ENCODE measurements around the gene EVL.

EVL gene

DNA sequence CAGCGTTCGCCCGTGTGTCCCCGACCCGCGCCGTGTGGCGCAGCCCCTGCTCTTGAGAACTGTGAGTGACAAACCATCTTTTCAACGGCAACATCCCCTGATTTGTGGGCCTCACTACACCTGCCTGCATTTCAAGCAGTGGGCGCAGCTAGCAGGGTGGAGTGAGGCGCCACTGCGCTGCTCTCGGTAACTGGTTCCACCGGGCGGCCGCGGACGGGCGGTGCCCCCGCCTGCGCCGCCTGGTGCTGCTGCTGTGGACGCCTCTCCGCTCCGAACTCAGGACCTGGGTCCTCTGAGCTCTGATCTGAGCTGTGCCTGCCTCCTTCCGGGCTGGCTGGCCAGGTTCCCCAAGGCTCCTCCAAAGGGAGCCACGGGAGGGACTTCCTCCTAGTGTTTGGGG lies 100.2 kb downstream of the EVL start:
- Histone ChIP-seq H3K4me1 (ENCODE audit: insufficient read depth, low read length, poor library complexity, severe bottlenecking) (no peaks in the 10 kb centered on the region), H3K9me2 (replicated peaks; ENCODE audit: low read depth, low read length) (no peaks in the 10 kb centered on the region), H3K9ac (ENCODE audit: low read depth, low read length, poor library complexity, severe bottlenecking) (no peak overlapping the region), H3K9me3 (ENCODE audit: insufficient read depth, low read depth, low read length) (no peaks in the 10 kb centered on the region), H3K4me3 (ENCODE audit: low read length, poor library complexity, severe bottlenecking) (no peak overlapping the region), H3K79me2 (ENCODE audit: insufficient read depth, low read length) (no peaks in the 10 kb centered on the region), H3F3A (ENCODE audit: low read depth) (peaks cover 2% of the 10 kb centered on the region; the same call in 1 of the 2 replicates), H2AFZ (ENCODE audit: low read length) (no peak overlapping the region), H3K27me3 (ENCODE audit: insufficient read depth, low read length, poor library complexity, severe bottlenecking) (no peaks in the 10 kb centered on the region), H3K36me3 (ENCODE audit: insufficient read depth, low read length) (no peaks in the 10 kb centered on the region), H4K20me1 (ENCODE audit: insufficient read depth, low read length, poor library complexity, severe bottlenecking) (no peaks in the 10 kb centered on the region), H3K4me2 (ENCODE audit: low read depth, low read length, poor library complexity, severe bottlenecking) (no peak overlapping the region)
- TF ChIP-seq EZH2phosphoT487 (IDR thresholded peaks at IDR 0.05; ENCODE audit: borderline replicate concordance), result no peak
- TF ChIP-seq, protein P1, sequence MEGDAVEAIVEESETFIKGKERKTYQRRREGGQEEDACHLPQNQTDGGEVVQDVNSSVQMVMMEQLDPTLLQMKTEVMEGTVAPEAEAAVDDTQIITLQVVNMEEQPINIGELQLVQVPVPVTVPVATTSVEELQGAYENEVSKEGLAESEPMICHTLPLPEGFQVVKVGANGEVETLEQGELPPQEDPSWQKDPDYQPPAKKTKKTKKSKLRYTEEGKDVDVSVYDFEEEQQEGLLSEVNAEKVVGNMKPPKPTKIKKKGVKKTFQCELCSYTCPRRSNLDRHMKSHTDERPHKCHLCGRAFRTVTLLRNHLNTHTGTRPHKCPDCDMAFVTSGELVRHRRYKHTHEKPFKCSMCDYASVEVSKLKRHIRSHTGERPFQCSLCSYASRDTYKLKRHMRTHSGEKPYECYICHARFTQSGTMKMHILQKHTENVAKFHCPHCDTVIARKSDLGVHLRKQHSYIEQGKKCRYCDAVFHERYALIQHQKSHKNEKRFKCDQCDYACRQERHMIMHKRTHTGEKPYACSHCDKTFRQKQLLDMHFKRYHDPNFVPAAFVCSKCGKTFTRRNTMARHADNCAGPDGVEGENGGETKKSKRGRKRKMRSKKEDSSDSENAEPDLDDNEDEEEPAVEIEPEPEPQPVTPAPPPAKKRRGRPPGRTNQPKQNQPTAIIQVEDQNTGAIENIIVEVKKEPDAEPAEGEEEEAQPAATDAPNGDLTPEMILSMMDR (conservative IDR thresholded peaks at IDR 0.05; ENCODE audit: low read length), result no peak

DNA sequence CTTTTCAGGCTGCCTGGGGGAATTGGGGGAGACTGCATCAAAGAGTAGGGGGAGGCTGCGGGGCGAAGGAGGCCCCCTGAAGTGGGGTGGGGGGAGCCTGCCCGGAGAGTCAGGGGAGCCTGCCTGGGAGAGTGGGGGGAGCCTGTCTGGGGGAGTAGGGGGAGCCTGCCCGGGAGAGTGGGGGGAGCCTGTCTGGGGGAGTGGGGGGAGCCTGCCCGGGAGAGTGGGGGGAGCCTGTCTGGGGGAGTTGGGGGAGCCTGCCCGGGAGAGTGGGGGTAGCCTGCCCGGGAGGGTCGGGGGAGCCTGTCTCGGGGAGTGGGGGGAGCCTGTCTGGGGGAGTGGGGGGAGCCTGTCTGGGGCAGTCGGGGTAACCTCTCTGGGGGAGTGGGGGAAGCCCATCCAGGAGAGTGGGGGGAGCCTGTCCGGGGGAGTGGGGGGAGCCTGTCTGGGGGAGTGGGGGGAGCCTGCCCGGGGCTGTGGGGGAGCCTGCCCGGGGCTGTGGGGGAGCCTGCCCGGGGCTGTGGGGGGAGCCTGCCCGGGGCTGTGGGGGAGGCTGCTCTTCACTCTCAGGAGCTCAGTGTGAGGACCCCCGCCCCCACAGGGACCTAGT lies 100.7 kb downstream of the EVL start:
- Histone ChIP-seq H3K4me2 (ENCODE audit: low read depth, low read length, poor library complexity, severe bottlenecking) (peak overlapping the region; percentile 67), H3F3A (ENCODE audit: low read depth) (peaks cover 2% of the 10 kb centered on the region; the same call in 1 of the 2 replicates), H3K9me2 (replicated peaks; ENCODE audit: low read depth, low read length) (no peaks in the 10 kb centered on the region), H3K9me3 (ENCODE audit: insufficient read depth, low read depth, low read length) (no peaks in the 10 kb centered on the region), H3K27me3 (ENCODE audit: insufficient read depth, low read length, poor library complexity, severe bottlenecking) (no peaks in the 10 kb centered on the region), H3K79me2 (ENCODE audit: insufficient read depth, low read length) (no peaks in the 10 kb centered on the region), H4K20me1 (ENCODE audit: insufficient read depth, low read length, poor library complexity, severe bottlenecking) (no peaks in the 10 kb centered on the region), H3K36me3 (ENCODE audit: insufficient read depth, low read length) (no peaks in the 10 kb centered on the region), H2AFZ (ENCODE audit: low read length) (peak overlapping the region; percentile 75; the same call in 1 of the 2 replicates), H3K4me3 (ENCODE audit: low read length, poor library complexity, severe bottlenecking) (no peak overlapping the region), H3K4me1 (ENCODE audit: insufficient read depth, low read length, poor library complexity, severe bottlenecking) (no peaks in the 10 kb centered on the region), H3K9ac (ENCODE audit: low read depth, low read length, poor library complexity, severe bottlenecking) (no peak overlapping the region)
- TF ChIP-seq, protein P1 (conservative IDR thresholded peaks at IDR 0.05; ENCODE audit: low read length), result no peak
- TF ChIP-seq EZH2phosphoT487 (IDR thresholded peaks at IDR 0.05; ENCODE audit: borderline replicate concordance), result no peak

DNA sequence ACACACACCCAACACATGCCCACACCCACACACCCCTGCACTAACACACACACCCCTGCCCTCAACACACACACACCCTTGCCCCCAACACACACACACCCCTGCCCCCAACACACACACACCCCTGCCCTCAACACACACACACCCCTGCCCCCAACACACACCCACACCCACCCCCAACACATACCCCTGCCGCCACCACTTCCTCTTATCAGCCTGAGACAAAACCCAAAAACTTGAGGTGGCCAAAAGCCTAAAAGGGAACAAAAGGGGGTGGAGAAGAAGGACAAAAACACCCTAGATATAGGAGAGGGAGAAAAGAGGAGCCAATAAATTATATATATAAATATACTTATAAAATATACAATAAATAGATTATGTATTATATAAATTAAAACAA lies 103.3 kb downstream of the EVL start:
- H3K4me2 ChIP-seq (ENCODE audit: low read depth, low read length, poor library complexity, severe bottlenecking), result no peak overlapping the region
- TF ChIP-seq, protein P1 (conservative IDR thresholded peaks at IDR 0.05; ENCODE audit: low read length), result no peak
- no peak for TF ChIP-seq EZH2phosphoT487 (IDR thresholded peaks at IDR 0.05; ENCODE audit: borderline replicate concordance)
- H3K9me2 ChIP-seq (replicated peaks; ENCODE audit: low read depth, low read length), result no peaks in the 10 kb centered on the region
- peaks cover 2% of the 10 kb centered on the region; the same call in 1 of the 2 replicates for H3F3A ChIP-seq (ENCODE audit: low read depth)
- H3K79me2 ChIP-seq (ENCODE audit: insufficient read depth, low read length), result no peaks in the 10 kb centered on the region
- H3K4me3 ChIP-seq (ENCODE audit: low read length, poor library complexity, severe bottlenecking), result no peak overlapping the region
- no peak overlapping the region for H3K9ac ChIP-seq (ENCODE audit: low read depth, low read length, poor library complexity, severe bottlenecking)
- no peaks in the 10 kb centered on the region for H4K20me1 ChIP-seq (ENCODE audit: insufficient read depth, low read length, poor library complexity, severe bottlenecking)
- H3K4me1 ChIP-seq (ENCODE audit: insufficient read depth, low read length, poor library complexity, severe bottlenecking), result no peaks in the 10 kb centered on the region
- no peaks in the 10 kb centered on the region for H3K27me3 ChIP-seq (ENCODE audit: insufficient read depth, low read length, poor library complexity, severe bottlenecking)
- no peak overlapping the region for H2AFZ ChIP-seq (ENCODE audit: low read length)
- H3K9me3 ChIP-seq (ENCODE audit: insufficient read depth, low read depth, low read length), result no peaks in the 10 kb centered on the region
- H3K36me3 ChIP-seq (ENCODE audit: insufficient read depth, low read length), result no peaks in the 10 kb centered on the region

Data from Loucy (cell line).